ENCODE data around the gene AKR7A2.
"Not testable (repeated sequence)": the region's sequence is repeated elsewhere in the genome, so short reads cannot be mapped to it uniquely, and the experiment has no call there.

AKR7A2 gene

GRCh38 chr1:19260211-19261138, 51.5 kb downstream of the AKR7A2 start:
- no peak for DNase-seq (ENCODE audit: low read depth)

DNA sequence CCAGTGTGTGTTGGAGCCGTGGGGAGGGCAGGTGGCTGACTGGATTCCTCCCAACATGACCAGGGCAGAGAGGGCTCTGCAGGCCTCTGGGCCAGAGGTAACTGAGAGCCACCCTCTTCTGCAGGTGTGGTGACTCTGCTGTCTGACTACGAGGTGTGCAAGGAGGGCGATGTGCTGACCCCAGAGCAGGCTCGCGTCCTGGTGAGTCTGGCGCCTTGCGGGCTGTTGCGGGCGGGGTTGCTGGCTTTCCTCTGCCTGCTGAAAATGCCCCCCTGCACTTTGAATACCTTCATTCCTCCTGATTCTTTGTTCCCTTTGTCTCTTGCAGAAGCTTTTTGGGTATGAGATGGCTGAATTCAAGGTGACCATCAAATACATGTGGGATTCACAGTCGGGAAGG, 53.6 kb downstream of the AKR7A2 start:
- DNase-seq (ENCODE audit: low read depth) = no peak

- no peak for DNase-seq (ENCODE audit: low read depth)
Measured at GRCh38 chr1:19257178-19257914, 54.6 kb downstream of the AKR7A2 start.

- DNase-seq (ENCODE audit: low read depth) = not testable (repeated sequence)
Measured at GRCh38 chr1:19256301-19256700, 55.6 kb downstream of the AKR7A2 start.

DNA sequence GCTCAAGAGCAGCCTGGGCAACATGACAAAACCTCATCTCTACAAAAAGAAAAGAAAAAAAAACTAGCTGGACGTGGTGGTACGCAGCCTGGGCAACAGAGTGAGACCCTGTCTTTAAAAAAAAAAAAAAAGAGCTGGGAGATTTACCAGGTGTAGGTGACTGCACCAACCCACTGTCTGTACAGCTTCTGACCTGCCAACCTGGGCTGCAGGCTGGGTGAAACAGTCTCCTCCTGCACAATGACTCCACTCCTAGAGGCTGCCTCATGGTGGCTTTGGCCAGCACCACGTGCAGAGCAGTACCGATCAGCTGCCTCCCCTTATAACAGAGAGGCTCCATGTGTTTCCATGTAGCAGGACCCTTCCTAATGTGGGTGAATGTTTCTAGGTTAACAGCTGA, 56.7 kb downstream of the AKR7A2 start:
- no peak for DNase-seq (ENCODE audit: low read depth)

GRCh38 chr1:19254416-19254815, 57.5 kb downstream of the AKR7A2 start:
- no peak for DNase-seq (ENCODE audit: low read depth)
